ENCODE data around the gene FAM240B.

The FAM240B gene

DNA sequence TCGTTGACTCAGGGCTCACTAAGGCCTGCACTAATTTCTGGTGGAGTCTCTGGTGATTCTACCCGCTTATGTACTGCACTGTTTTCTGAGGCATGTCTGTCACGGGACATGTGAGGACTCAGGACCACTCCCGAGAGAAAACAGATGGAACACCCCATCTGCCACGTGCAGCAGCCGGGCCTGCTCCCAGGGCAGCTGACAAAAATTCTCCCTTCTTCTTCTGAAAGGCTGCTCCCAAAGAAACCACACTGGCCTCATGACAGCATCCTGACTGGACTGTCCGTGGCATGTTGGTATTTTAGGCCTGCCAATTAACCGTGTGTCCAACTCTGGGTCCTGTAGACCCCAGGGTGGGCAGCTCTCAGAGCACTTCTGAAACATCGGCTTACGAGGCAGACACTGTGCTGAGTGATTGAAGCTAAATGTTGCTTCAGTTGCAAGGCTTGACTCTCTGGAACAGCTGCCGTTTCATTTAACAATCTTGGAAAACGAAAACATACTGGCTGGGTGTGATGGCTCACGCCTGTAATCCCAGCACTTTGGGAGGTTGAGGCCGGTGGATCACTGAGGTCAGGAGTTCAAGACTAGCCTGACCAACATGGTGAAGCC lies 39.0 kb downstream of the FAM240B start:
- H3K27ac ChIP-seq: peak overlapping the region; percentile 45
- TF ChIP-seq, protein P1, sequence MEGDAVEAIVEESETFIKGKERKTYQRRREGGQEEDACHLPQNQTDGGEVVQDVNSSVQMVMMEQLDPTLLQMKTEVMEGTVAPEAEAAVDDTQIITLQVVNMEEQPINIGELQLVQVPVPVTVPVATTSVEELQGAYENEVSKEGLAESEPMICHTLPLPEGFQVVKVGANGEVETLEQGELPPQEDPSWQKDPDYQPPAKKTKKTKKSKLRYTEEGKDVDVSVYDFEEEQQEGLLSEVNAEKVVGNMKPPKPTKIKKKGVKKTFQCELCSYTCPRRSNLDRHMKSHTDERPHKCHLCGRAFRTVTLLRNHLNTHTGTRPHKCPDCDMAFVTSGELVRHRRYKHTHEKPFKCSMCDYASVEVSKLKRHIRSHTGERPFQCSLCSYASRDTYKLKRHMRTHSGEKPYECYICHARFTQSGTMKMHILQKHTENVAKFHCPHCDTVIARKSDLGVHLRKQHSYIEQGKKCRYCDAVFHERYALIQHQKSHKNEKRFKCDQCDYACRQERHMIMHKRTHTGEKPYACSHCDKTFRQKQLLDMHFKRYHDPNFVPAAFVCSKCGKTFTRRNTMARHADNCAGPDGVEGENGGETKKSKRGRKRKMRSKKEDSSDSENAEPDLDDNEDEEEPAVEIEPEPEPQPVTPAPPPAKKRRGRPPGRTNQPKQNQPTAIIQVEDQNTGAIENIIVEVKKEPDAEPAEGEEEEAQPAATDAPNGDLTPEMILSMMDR (conservative IDR thresholded peaks at IDR 0.05; ENCODE audit: low read depth): no peak
- POLR2A ChIA-PET (ENCODE audit: low non-redundant PET): no interaction called here
- CTCF ChIA-PET: no interaction called here
- DNase-seq (ENCODE audit: low spot score): no peak

DNA sequence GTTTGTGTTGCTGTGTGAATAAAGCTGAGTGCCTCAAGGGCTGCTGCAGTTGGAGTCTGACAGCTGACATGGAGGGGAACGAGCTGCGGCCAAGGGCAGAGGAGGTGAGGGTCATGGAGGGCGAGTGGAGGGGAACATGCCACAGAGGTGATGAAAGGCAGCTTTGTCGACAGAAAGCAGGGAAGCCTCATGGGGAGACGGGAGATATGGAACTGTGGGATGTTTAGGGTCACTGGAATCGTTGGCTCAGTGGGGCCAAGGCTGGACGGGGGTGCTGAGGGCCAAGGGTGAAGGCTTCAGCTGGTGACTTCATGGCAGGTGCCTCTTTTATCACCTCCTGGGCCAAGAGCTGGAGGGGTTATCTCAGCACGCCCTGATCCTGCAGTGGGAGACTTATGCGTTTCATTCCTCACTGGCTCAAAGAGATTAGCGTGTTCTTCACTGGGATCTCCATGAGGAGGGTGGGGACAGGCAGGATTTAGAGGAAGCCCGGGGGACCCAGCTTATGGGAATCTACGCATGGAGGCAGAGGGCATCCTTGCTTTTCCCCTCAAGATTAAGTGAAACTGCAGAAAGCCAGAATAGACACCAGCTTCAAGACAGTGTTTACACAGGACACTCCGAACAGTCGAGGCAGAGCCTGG lies 42.2 kb downstream of the FAM240B start:
- no peak overlapping the region for H3K27ac ChIP-seq
- CTCF ChIA-PET: no interaction called here
- no peak for DNase-seq (ENCODE audit: low spot score)
- TF ChIP-seq, protein P1 (conservative IDR thresholded peaks at IDR 0.05; ENCODE audit: low read depth): no peak
- POLR2A ChIA-PET (ENCODE audit: low non-redundant PET): no interaction called here

DNA sequence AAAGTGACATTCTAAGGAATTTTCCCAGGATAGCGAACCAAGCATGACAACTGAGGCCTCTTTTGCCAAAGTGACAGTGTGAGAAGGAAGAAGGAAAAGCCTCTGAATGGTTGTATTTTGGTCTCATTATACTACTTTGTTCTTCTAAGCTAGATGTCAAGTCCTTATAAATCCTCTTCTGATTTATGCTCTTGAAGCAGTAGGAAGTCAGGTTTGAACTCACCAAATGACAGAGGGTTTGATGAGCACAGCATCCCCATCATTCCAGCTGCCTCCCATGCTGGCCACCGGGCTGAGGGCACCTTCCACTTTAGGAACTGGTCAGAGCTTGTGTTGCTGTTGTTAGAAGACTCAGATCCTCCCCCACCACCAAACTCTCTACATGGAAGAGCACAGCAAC lies 44.1 kb downstream of the FAM240B start:
- no peak for DNase-seq (ENCODE audit: low spot score)
- ChIA-PET CTCF (interaction anchor here (0.9 kb wide), 1 partner anchor 55 kb away, joined by 9 read pairs; no protein-coding TSS in a partner anchor), POLR2A (ENCODE audit: low non-redundant PET) (no interaction called here)
- TF ChIP-seq, protein P1 (conservative IDR thresholded peaks at IDR 0.05; ENCODE audit: low read depth): no peak
- no peak overlapping the region for H3K27ac ChIP-seq

DNA sequence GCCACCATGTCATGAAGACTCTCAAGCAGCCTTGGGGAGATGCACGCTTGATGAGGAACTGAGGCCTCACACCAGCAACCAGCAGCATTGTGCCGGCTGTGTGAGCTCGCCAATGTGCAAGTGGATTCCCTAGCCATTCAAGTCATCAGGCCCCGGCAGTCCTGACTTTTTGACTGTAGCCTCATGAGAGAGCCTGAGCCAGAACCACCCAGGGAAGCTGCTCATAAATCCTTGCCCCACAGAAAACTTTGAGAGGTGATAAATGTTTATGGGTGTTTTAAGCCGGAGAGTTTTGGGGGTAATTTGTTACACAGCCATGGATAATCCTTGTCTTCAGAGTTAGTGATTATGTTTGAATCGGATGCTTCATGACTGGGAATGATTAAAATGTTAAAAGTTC lies 44.7 kb downstream of the FAM240B start:
- ChIA-PET CTCF (interaction anchor here (0.6 kb wide), 1 partner anchor 81 kb away, joined by 3 read pairs; no protein-coding TSS in a partner anchor), POLR2A (ENCODE audit: low non-redundant PET) (no interaction called here)
- no peak overlapping the region for H3K27ac ChIP-seq
- TF ChIP-seq, protein P1 (conservative IDR thresholded peaks at IDR 0.05; ENCODE audit: low read depth): no peak
- no peak for DNase-seq (ENCODE audit: low spot score)

DNA sequence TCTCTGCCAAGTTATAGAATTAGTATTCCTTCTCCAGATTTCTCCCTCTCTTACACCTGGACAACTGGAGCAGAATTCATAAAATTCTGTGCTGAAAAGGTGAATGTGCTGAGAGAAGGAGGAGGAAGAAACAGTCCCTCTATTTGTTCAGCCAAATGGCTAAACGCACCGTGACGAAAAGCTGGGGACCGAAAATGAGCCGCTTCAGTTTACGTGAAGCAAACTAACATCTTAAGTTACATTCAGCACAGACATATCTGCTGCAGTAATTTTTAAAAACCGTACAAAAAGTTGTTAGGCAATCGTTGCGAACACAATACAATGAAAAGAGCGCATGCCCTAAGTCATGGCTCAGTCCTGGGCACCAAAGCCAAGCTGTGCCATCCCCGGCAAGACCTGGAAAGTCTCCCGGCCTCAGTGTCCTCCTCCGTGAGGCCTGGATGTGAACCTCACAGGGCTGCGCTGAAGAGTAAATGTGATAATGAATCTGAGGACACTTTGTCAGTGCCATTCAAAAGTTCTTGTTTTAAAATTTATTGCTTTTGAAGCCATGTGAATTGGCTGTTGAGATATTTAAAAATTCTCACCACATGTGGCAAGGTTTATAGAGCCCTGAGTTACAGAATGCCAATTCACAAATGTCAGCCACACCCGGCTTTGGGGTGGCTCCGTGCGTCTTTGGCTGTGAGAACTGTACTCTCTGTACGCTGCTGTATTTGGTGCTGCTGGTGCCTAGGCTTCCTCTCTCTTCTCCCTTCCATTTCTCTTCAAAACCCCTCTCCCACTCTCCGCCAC lies 46.3 kb downstream of the FAM240B start:
- CTCF ChIA-PET: no interaction called here
- H3K27ac ChIP-seq: no peak overlapping the region
- POLR2A ChIA-PET (ENCODE audit: low non-redundant PET): no interaction called here
- no peak for DNase-seq (ENCODE audit: low spot score)
- TF ChIP-seq, protein P1 (conservative IDR thresholded peaks at IDR 0.05; ENCODE audit: low read depth): no peak

DNA sequence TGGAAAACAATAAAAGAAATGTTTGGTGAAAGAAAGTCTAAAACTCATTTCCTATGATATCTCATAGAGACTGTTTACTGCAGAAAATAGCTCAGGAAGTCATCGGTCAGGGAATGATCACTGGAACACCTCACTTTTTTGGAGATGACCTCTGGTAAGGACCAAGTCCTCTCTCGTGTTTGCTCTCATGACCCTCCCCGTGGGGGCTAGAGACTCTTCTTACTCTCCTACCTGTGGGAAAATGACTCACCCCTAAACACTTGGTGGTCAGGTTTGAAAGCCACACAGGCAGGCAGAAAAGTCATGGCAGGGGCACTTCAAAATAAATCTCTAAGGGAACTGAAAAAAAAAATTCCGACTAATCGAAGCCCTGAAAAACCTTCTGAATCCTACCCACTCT lies 48.2 kb downstream of the FAM240B start:
- POLR2A ChIA-PET (ENCODE audit: low non-redundant PET): no interaction called here
- TF ChIP-seq, protein P1 (conservative IDR thresholded peaks at IDR 0.05; ENCODE audit: low read depth): no peak
- H3K27ac ChIP-seq: no peak overlapping the region
- no peak for DNase-seq (ENCODE audit: low spot score)
- CTCF ChIA-PET: interaction anchor here (0.6 kb wide), 1 partner anchor 212 kb away, joined by 3 read pairs; no protein-coding TSS in a partner anchor

All from RWPE1 (cell line).